OCI-LY7 (cell line): ENCODE results near the gene GK2. TPM values are rescaled to one million over a fixed set of nuclear protein-coding genes. Genes with fewer than 3 reads are reported as not detected.

Experiments used
- BruUV-seq: library from RNA; stranded (reverse); fragments of 400-500 nt; replicated peaks from 2 replicates; lab custom pipeline; 2021; lab: Mats Ljungman, UMichigan
- CTCF ChIA-PET: fragments of 300-600 bp; sonication (Branson Sonifier 250); formaldehyde crosslinking; loops from one replicate; lab custom pipeline; 2022; ENCODE audit warnings: antibody characterized with exemption; ENCODE audit not compliant: unreplicated experiment; lab: Charles Lee
- POLR2A ChIA-PET: fragments of 300-600 bp; sonication (Branson Sonifier 250); formaldehyde crosslinking; loops from one replicate; lab custom pipeline; 2022; ENCODE audit warnings: antibody characterized with exemption; lab: Charles Lee
- DNase-seq: peaks from one replicate; pipeline ENCODE4 v3.0.0-alpha.2; 2015; ENCODE audit warnings: low spot score
- H2AFZ ChIP-seq: fragments of 200-600 bp; sonication (generic), shearing (Covaris generic); 2 replicates; pipeline ENCODE4 v1.6.1; 2014; ENCODE audit warnings: mild to moderate bottlenecking, antibody characterized with exemption, low read length, moderate library complexity
- H3K27ac ChIP-seq: fragments of 200-600 bp; sonication (generic); 2 replicates; pipeline ENCODE4 v1.5.1; 2014; ENCODE audit warnings: mixed run types, low read depth, mild to moderate bottlenecking, moderate library complexity, low read length, inconsistent platforms; ENCODE audit not compliant: poor library complexity, severe bottlenecking
- H3K36me3 ChIP-seq: fragments of 200-600 bp; sonication (generic); 2 replicates; pipeline ENCODE4 v1.6.1; 2014; ENCODE audit warnings: mild to moderate bottlenecking, antibody characterized with exemption, low read length, moderate library complexity, mixed read lengths; ENCODE audit not compliant: insufficient read depth
- H3K4me1 ChIP-seq: fragments of 200-600 bp; sonication (generic); 2 replicates; pipeline ENCODE4 v1.5.1; 2014; ENCODE audit warnings: mild to moderate bottlenecking, low read length; ENCODE audit not compliant: insufficient read depth, poor library complexity, severe bottlenecking
- H3K4me2 ChIP-seq: fragments of 200-600 bp; sonication (generic); 2 replicates; pipeline ENCODE4 v1.6.1; 2014; ENCODE audit warnings: mild to moderate bottlenecking, low read length
- H3K4me3 ChIP-seq: fragments of 200-600 bp; sonication (generic); 2 replicates; pipeline ENCODE4 v1.5.1; 2014; ENCODE audit warnings: mild to moderate bottlenecking, low read depth, low read length; ENCODE audit not compliant: poor library complexity, severe bottlenecking
- H3K79me2 ChIP-seq: fragments of 200-600 bp; sonication (generic); 2 replicates; pipeline ENCODE4 v1.6.1; 2016; ENCODE audit warnings: low read depth, mild to moderate bottlenecking, low read length, moderate library complexity, mixed read lengths; ENCODE audit not compliant: insufficient read depth
- H3K9me2 ChIP-seq: fragments of 200-600 bp; sonication (generic); 2 replicates; pipeline ENCODE4 v1.6.1; 2016; ENCODE audit warnings: mild to moderate bottlenecking, low read length, mixed read lengths; ENCODE audit not compliant: insufficient read depth
- H3K9me3 ChIP-seq: fragments of 200-600 bp; sonication (generic); 2 replicates; pipeline ENCODE4 v1.6.1; 2014; ENCODE audit warnings: mild to moderate bottlenecking, mixed run types, low read length, mixed read lengths
- H4K20me1 ChIP-seq: fragments of 200-600 bp; sonication (generic); 2 replicates; pipeline ENCODE4 v1.6.1; 2014; ENCODE audit warnings: mild to moderate bottlenecking, antibody characterized with exemption, low read length, moderate library complexity, mixed read lengths; ENCODE audit not compliant: insufficient read depth
- EZH2phosphoT487 ChIP-seq: fragments of 200-600 bp; sonication (generic); IDR thresholded peaks from 2 replicates; pipeline ENCODE4 v1.6.1; 2018; ENCODE audit warnings: low read depth, borderline replicate concordance, mild to moderate bottlenecking, mixed run types, antibody characterized with exemption, low read length, moderate library complexity, mixed read lengths
- intact Hi-C: fragments of 100-400 bp; cut with micrococcal nuclease; formaldehyde crosslinking; loops from one replicate; pipeline ENCODE4 v1.10.0; 2022; ENCODE audit not compliant: unreplicated experiment
- total RNA-seq, 2 experiments: library from RNA; depleted of rRNA in 1 of 2; stranded (reverse); fragments of >200 nt in 1 of 2; shearing (Covaris generic) in 1 of 2; gene quantifications; 2 replicates each; pipeline ENCODE4 v1.2.3, GENCODE V29; 2014 to 2022
- TF ChIP-seq, protein P1 (sequence below): fragments of 200-600 bp; sonication (generic); conservative IDR thresholded peaks from 2 replicates; pipeline ENCODE4 v1.5.1; 2014; ENCODE audit warnings: mild to moderate bottlenecking, antibody characterized with exemption, low read length, moderate library complexity, mixed read lengths

The GK2 gene
- total RNA-seq, 2 experiments from 2014 or later = not detected

GRCh38 chr4:79366422-79366821, 41.6 kb downstream of the GK2 start:
- ChIA-PET CTCF (no interaction called here), POLR2A (interaction anchor here (1.0 kb wide), 1 partner anchor 50 kb away, joined by 3 read pairs; no protein-coding TSS in a partner anchor)
- H3K4me1 ChIP-seq = no peaks in the 10 kb centered on the region
- BruUV-seq = no TSS peak
- no peak for TF ChIP-seq EZH2phosphoT487
- TF ChIP-seq, protein P1, sequence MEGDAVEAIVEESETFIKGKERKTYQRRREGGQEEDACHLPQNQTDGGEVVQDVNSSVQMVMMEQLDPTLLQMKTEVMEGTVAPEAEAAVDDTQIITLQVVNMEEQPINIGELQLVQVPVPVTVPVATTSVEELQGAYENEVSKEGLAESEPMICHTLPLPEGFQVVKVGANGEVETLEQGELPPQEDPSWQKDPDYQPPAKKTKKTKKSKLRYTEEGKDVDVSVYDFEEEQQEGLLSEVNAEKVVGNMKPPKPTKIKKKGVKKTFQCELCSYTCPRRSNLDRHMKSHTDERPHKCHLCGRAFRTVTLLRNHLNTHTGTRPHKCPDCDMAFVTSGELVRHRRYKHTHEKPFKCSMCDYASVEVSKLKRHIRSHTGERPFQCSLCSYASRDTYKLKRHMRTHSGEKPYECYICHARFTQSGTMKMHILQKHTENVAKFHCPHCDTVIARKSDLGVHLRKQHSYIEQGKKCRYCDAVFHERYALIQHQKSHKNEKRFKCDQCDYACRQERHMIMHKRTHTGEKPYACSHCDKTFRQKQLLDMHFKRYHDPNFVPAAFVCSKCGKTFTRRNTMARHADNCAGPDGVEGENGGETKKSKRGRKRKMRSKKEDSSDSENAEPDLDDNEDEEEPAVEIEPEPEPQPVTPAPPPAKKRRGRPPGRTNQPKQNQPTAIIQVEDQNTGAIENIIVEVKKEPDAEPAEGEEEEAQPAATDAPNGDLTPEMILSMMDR = no peak
- H2AFZ ChIP-seq = no peak overlapping the region
- no peak for DNase-seq
- no peak overlapping the region for H3K4me3 ChIP-seq
- no peaks in the 10 kb centered on the region for H4K20me1 ChIP-seq
- no peak overlapping the region for H3K4me2 ChIP-seq
- intact Hi-C loops = no loop called here
- no peaks in the 10 kb centered on the region for H3K9me2 ChIP-seq
- no peak overlapping the region for H3K27ac ChIP-seq
- H3K36me3 ChIP-seq = no peaks in the 10 kb centered on the region
- no peaks in the 10 kb centered on the region for H3K79me2 ChIP-seq
- no peaks in the 10 kb centered on the region for H3K9me3 ChIP-seq

DNA sequence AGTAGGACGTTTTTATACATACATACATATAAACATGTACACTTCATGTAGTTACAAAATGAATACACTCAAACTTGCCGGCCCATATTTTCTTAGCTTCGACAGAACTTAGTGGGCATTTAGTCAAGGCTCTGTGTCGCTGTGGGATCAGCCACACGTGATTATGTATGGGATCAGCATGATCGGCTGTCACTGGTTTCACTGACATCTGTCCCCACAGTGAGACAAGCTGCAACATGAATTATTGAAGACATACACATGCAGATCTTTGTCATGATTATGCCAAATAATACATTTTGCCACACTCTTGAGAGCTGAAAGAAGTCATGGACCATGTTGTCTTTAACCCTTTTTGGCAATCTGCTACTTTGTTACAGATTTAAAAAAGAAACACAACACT, 44.0 kb downstream of the GK2 start:
- H3K4me3 ChIP-seq = no peak overlapping the region
- H3K9me3 ChIP-seq = no peaks in the 10 kb centered on the region
- H3K4me1 ChIP-seq = no peaks in the 10 kb centered on the region
- H3K9me2 ChIP-seq = no peaks in the 10 kb centered on the region
- TF ChIP-seq, protein P1 = no peak
- TF ChIP-seq EZH2phosphoT487 = no peak
- no TSS peak for BruUV-seq
- no peaks in the 10 kb centered on the region for H3K36me3 ChIP-seq
- POLR2A ChIA-PET = no interaction called here
- no peak for DNase-seq
- H3K27ac ChIP-seq = no peak overlapping the region
- intact Hi-C loops = no loop called here
- H4K20me1 ChIP-seq = no peaks in the 10 kb centered on the region
- CTCF ChIA-PET = no interaction called here
- no peak overlapping the region for H2AFZ ChIP-seq
- no peaks in the 10 kb centered on the region for H3K79me2 ChIP-seq
- no peak overlapping the region for H3K4me2 ChIP-seq

- no peaks in the 10 kb centered on the region for H3K4me1 ChIP-seq
- H3K36me3 ChIP-seq = no peaks in the 10 kb centered on the region
- H3K9me2 ChIP-seq = no peaks in the 10 kb centered on the region
- H3K4me3 ChIP-seq = no peak overlapping the region
- intact Hi-C loops = no loop called here
- H3K27ac ChIP-seq = no peak overlapping the region
- H3K9me3 ChIP-seq = no peaks in the 10 kb centered on the region
- H2AFZ ChIP-seq = no peak overlapping the region
- H3K4me2 ChIP-seq = no peak overlapping the region
- TF ChIP-seq, protein P1 = no peak
- no peak for TF ChIP-seq EZH2phosphoT487
- H3K79me2 ChIP-seq = no peaks in the 10 kb centered on the region
- CTCF ChIA-PET = no interaction called here
- DNase-seq = no peak
- BruUV-seq = no TSS peak
- POLR2A ChIA-PET = interaction anchor here (0.6 to 0.7 kb wide), 2 partner anchors 11 to 87 kb away, joined by 3 read pairs; no protein-coding TSS in a partner anchor
- no peaks in the 10 kb centered on the region for H4K20me1 ChIP-seq
These were observed 45.4 kb downstream of the GK2 start for GRCh38 chr4:79362626-79363025.
